G401.6 (cell line): ENCODE data around the gene SATB2.

Source experiments
- FAIRE-seq: peaks from 2 replicates; lab custom pipeline; 2012; peaks lifted over from hg19 to GRCh38; lab: Jason Lieb, UNC

SATB2 gene

GRCh38 chr2:199465988-199466691 lies 8.4 kb upstream of the SATB2 start:
- no peak for FAIRE-seq

- no peak for FAIRE-seq
Measured at GRCh38 chr2:199465390-199465789, 7.7 kb upstream of the SATB2 start.

GRCh38 chr2:199464606-199465352 lies 7.0 kb upstream of the SATB2 start:
- no peak for FAIRE-seq

GRCh38 chr2:199463708-199464605 lies 6.2 kb upstream of the SATB2 start:
- no peak for FAIRE-seq

GRCh38 chr2:199462956-199463692 lies 5.4 kb upstream of the SATB2 start:
- no peak for FAIRE-seq

- FAIRE-seq = no peak
Measured at GRCh38 chr2:199462347-199462955, 4.7 kb upstream of the SATB2 start.

- FAIRE-seq = no peak
Measured at GRCh38 chr2:199461711-199462346, 4.1 kb upstream of the SATB2 start.

- no peak for FAIRE-seq
Measured at GRCh38 chr2:199460846-199461710, 3.3 kb upstream of the SATB2 start.

- no peak for FAIRE-seq
Measured at GRCh38 chr2:199460101-199460671, 2.4 kb upstream of the SATB2 start.

- FAIRE-seq = no peak
Measured at GRCh38 chr2:199459286-199460100, 1.8 kb upstream of the SATB2 start.

- no peak for FAIRE-seq
Measured at GRCh38 chr2:199458806-199459285, 1.1 kb upstream of the SATB2 start.

GRCh38 chr2:199458009-199458805 lies 468 bp upstream of the SATB2 start:
- FAIRE-seq = no peak

- FAIRE-seq = no peak
Measured at GRCh38 chr2:199456383-199457146, 1.2 kb downstream of the SATB2 start.

- no peak for FAIRE-seq
Measured at GRCh38 chr2:199455545-199456382, 2.0 kb downstream of the SATB2 start.

- FAIRE-seq = no peak
Measured at GRCh38 chr2:199455210-199455544, 2.6 kb downstream of the SATB2 start.

GRCh38 chr2:199452991-199453379 lies 4.8 kb downstream of the SATB2 start:
- no peak for FAIRE-seq
